ENCODE measurements around the gene TXNDC5. TPM values are rescaled to one million over a fixed set of nuclear protein-coding genes. Genes with fewer than 3 reads are reported as not detected.

The TXNDC5 gene
- total RNA-seq, 4 donors from 2014 or later, result 17.2 to 217 (median 65.2) TPM

DNA sequence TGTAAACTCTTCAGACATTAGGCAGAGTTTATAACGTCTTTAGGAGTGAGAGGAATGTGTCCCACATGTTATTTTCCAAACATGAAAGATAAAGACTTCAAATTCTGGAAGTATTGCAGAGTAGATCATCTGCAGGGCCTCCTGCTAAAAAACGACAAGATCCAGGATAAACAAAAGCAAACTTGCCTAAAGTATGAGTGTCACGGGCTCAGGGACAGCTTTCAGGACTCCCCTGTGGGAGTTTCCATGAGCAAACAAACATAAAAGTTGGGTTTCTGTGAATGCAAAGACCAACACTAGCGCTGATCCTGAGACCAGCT lies 76.9 kb downstream of the TXNDC5 start:
- WGBS, 2 donors (ENCODE audit: low coverage in 1 of 2), result 36 to 56% methylated on average over 4 of the region's 4 CpGs
- H3K4me1 ChIP-seq, result no peaks in the 10 kb centered on the region
- H3K27ac ChIP-seq, result no peak overlapping the region
- intact Hi-C loops (cut with DNase I; ENCODE audit: low total_unique reads) (no loop called here), in situ Hi-C loops (cut with MboI; ENCODE audit: low pct_ligation_motif_present in 1 of 4, low pct_unique_long_range_greater_than_20kb in 1 of 4, low sequenced_read_pairs in 3 of 4) (no loop called here)
- TF ChIP-seq EP300 (IDR thresholded peaks at IDR 0.05; ENCODE audit: low read depth), result no peak
- TF ChIP-seq, protein P1, sequence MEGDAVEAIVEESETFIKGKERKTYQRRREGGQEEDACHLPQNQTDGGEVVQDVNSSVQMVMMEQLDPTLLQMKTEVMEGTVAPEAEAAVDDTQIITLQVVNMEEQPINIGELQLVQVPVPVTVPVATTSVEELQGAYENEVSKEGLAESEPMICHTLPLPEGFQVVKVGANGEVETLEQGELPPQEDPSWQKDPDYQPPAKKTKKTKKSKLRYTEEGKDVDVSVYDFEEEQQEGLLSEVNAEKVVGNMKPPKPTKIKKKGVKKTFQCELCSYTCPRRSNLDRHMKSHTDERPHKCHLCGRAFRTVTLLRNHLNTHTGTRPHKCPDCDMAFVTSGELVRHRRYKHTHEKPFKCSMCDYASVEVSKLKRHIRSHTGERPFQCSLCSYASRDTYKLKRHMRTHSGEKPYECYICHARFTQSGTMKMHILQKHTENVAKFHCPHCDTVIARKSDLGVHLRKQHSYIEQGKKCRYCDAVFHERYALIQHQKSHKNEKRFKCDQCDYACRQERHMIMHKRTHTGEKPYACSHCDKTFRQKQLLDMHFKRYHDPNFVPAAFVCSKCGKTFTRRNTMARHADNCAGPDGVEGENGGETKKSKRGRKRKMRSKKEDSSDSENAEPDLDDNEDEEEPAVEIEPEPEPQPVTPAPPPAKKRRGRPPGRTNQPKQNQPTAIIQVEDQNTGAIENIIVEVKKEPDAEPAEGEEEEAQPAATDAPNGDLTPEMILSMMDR (IDR thresholded peaks at IDR 0.05), result no peak
- TF ChIP-seq POLR2AphosphoS5 (IDR thresholded peaks at IDR 0.05), result no peak
- TF ChIP-seq POLR2A (IDR thresholded peaks at IDR 0.05), result no peak
- no peak for DNase-seq
- no peaks in the 10 kb centered on the region for H3K36me3 ChIP-seq
- H3K4me3 ChIP-seq, result no peak overlapping the region
- no peaks in the 10 kb centered on the region for H3K9me3 ChIP-seq
- no peaks in the 10 kb centered on the region for H3K27me3 ChIP-seq

DNA sequence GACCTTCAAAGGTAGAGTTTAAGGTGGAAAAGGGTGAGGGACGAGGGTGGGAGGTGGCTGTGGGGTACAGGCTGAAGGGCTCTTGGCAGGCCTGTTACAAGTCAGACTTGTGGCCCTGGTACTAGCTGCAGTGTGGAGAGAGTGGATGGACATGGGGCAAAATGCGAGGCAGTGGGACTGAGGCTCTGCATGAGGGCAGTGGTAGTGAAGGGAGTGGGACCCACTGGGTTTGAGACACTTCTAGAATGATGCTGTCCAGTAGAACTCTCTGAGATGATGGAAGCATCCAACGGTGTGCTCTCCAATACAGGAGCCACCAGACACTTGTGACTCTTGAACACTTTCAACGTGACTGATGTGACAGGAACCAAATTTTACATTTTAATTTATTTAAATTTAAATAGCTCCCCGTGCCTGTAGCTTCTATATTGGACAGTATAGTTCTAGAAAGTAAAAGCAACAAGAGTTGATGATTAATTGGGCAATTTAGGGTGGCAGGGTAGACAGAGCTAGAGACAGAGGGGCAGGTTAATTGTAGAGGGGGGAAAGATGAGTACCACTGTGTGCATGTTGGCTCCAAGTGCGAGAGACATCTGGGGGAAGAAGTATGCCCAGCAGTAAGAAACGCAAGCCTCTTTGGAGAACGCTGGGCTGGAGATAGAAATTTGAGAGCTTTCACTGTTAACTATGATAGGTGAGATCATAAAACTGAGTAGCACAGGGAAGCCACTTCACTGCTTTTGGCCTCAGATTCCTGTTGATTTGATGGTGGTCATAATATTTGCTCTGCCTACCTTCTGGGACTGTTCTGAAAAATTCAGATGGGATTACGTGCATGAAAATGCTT lies 77.5 kb downstream of the TXNDC5 start:
- intact Hi-C loops (cut with DNase I; ENCODE audit: low total_unique reads), result no loop called here
- TF ChIP-seq POLR2AphosphoS5 (IDR thresholded peaks at IDR 0.05) (no peak), POLR2A (IDR thresholded peaks at IDR 0.05) (no peak), EP300 (IDR thresholded peaks at IDR 0.05; ENCODE audit: low read depth) (no peak)
- TF ChIP-seq, protein P1 (IDR thresholded peaks at IDR 0.05), result no peak
- H3K4me1 ChIP-seq, result no peaks in the 10 kb centered on the region
- H3K9me3 ChIP-seq, result no peaks in the 10 kb centered on the region
- DNase-seq, result no peak
- H3K27me3 ChIP-seq, result no peaks in the 10 kb centered on the region
- WGBS, 2 donors (ENCODE audit: low coverage in 1 of 2), result 67 to 75% methylated on average over 9 of the region's 9 CpGs
- no peaks in the 10 kb centered on the region for H3K36me3 ChIP-seq
- in situ Hi-C loops (cut with MboI; ENCODE audit: low pct_ligation_motif_present in 1 of 4, low pct_unique_long_range_greater_than_20kb in 1 of 4, low sequenced_read_pairs in 3 of 4), result no loop called here
- H3K4me3 ChIP-seq, result no peak overlapping the region
- no peak overlapping the region for H3K27ac ChIP-seq

Other genes with a start within 250 kb of the TXNDC5 start
- gene BMP6, start 184.7 kb downstream of the TXNDC5 start, total RNA-seq, result 10 to 100 TPM in 1 of 4 donors, 1 to 10 TPM in 3; 1.1 to 12.7 (median 6.7) TPM
- 10 to 100 TPM in 2 of 4 donors, 1 to 10 TPM in 2; 2.0 to 12.7 (median 10.3) TPM for gene BLOC1S5, start 153.6 kb upstream of the TXNDC5 start, total RNA-seq
- 10 to 100 TPM in 2 of 4 donors, not detected in 2; 14.9 to 27.0 TPM for gene EEF1E1, start 191.8 kb upstream of the TXNDC5 start, total RNA-seq

All from transverse colon (tissue), 4 donors.